HG03521 (cell line): ENCODE measurements around the gene SLC4A5.

Experiments used
- ATAC-seq: cut with Tn5 transposase; IDR thresholded peaks from one replicate; pipeline ENCODE4 v1.9.1; 2021; ENCODE audit warnings: mild to moderate bottlenecking, moderate library complexity; ENCODE audit not compliant: unreplicated experiment

SLC4A5 gene

DNA sequence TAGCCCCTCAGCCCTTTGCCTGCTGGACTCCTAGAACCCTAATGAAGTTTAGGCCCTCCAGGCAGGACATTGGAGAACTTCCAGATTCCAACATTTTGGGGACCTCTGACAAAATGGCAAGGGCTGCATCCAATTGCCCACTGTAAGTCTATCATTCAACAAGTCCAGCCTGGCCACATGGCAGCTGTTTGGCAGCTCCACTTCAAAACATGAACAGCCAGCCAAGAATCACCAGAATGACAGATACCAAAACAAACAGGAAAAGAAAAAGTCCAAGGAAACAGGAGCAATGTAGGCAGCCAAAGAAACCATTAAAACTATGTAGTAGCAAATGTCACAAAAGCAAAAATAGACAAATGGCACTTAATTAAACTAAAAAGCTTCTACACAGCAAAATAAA is 25.5 kb downstream of the SLC4A5 start:
- ATAC-seq, result no peak

DNA sequence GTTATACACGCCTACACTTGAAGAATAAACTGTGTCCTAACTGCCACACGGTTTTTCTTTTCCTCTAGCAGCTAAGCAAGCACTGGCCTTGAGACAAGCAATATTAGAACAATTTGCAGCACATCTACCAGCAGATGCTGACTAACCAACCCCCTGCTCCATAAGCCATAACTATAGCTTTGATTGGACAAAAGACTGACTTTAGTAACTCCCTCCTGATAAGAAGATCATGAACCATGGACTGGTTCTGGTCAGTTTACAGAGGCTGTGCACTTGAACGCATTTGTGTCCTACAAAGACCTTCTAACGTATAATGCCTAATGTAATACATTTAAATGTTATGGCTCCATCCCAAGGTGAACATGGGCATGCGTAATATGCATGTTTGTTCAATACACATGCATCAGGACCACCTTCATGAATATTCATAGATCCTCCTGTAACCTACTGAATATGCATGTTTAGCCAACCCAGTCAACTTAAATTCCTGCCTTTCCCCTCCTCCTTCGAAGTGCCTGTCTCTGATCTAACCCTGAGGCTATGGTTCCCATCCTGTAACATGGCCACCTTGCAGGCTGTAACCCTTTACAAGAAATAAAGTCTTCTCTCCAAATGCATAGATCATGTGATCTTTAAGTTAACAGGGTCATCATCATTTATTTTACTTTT is 26.5 kb downstream of the SLC4A5 start:
- ATAC-seq, result no peak

DNA sequence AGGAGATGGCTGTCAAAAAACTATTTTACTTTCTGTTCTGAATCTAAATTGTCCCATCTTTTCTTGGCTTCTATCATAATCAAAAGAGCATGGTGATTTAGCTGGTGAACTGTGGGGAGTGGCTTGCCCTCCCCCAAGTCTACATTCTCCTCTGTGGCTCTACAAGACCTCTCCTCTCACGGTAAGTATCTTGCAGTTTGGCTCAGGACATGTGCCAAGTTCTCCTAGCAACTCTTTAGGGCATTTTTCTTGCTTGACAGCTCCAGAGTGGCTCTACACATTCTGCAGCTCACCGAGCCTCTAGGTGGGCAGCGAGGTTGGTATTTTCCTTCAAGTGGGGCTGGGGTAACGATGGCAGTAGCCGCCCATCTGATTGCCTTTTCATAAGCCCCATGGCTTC is 29.1 kb downstream of the SLC4A5 start:
- no peak for ATAC-seq

DNA sequence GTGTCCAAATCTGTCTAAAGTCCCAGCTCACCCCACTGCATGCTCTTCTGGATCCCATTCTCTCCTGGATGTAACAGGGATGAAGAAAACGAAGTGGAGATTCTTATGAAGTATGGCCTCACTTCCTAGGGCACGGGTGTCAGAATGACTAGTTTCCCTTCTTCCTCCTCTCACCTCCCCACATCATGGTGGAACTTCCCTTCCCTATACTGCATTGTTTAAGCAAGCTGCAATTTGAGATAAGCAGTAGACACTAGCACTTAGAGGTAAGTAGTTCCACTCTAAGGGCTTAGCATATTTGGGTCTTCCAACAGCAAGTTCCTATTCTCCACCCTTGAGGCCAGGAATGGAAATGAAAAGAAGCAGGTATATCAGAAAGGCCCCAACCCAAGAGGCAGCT is 29.7 kb downstream of the SLC4A5 start:
- ATAC-seq, result no peak

DNA sequence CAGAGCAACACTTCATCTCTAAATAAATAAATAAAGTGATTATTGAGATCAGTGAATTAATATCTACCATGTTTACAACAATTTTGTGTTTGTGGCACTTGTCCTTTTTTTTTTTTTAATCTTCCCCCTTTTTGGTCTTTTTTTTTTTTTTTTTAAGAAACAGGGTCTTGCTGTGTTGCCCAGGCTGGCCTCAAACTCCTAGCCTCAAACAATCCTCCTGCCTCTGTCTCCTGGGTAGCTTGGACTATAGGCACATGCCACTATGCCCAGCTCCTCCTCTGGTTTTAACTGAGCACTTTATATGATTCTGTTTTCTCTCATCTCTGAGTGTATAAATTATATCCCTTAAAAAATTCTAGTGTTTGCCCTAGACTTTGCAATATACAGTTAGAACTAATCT is 30.3 kb downstream of the SLC4A5 start:
- ATAC-seq, result no peak

DNA sequence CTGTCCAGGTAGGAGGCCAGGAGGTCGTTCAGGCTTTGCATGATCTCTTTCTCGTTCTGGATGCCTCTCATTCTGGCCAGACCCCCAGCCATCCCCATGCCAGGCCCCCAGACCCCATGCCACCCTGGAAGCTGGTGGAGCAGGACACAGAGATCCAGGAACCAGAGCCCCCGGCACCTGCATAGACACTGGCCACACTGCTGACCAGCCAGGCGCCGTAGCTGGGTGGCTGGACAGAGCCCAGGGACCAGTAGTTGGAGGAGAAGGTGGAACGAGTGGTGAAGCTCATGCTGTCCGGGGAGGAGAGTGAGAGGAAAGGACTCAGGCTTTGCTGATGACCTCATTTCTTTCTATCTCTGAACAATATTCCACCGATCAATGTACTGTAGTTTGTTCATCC is 35.5 kb downstream of the SLC4A5 start:
- no peak for ATAC-seq

DNA sequence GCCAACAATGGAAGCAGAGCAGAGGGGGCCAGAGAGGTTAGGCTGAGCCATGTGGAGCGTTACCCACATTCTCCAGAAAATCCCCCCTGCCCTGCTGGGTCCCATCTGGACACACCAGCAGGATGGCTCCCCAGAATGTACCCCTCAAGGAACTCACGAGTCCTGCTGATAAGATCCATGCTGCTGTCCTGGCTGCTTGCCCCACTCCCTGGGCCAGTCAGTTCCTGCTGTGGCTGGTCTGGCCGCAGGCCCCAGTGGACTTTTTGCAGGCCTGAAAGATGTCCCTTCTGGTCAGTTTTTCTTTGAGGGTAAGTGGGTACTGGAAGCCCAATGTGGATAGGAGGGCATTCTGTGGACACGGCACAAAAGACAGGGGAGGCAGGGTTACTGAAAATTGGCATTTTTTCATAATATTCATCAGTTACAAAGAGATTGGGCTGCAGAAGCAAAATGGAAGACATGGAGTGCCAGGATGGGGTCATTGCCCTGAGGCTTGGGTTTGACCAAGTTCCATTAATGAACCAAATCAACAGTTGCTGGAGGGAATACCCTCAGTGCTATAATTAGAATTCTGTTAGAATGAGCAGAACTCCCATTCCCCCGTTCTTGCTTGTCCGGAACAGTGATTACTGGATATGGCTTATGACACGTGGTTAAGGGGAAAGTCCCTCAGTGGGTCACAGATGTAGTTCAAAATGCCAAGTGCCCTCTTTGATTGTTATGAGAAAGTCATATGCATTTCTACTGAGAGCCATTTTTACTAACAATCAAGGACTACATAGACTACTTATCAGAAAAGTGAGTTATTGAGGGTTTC is 38.7 kb downstream of the SLC4A5 start:
- ATAC-seq, result no peak

DNA sequence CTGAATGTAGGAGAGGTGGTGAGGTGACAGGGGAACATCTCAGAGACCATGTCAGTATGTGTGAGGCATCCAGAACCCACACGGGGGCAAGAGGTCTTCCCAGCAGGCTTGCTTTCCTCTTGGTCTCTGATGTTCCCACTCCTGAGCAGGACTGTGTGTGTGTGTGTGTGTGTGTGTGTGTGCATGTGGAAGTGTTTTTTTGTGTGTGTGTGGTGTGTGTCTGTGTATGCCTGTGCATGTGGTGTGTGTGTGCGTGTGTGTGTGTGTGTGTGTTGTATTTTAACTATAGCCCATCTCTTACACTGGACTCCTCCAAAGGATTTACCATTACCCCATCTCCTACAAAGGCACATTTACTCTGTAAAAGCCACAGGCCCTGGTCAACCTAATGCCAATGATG is 40.4 kb downstream of the SLC4A5 start:
- ATAC-seq, result no peak

DNA sequence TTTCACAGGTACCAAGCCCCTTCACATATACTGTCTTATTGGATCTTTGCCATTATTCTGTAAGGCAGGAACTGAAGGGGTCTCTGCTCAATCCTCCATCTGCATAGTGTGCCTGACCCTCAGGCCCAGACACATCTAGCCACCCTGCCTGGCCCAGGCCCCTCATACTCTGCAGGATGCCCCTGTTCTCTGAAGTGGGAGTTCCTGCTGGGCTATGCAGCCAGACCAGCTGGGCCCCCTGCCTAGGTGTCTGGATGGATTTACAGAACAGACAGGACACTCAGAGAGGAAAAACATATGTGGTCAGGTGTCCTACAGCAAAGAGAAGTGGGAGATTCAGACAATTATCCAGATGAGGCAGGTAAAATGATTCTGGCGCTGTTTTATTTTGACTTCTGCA is 42.0 kb downstream of the SLC4A5 start:
- no peak for ATAC-seq

DNA sequence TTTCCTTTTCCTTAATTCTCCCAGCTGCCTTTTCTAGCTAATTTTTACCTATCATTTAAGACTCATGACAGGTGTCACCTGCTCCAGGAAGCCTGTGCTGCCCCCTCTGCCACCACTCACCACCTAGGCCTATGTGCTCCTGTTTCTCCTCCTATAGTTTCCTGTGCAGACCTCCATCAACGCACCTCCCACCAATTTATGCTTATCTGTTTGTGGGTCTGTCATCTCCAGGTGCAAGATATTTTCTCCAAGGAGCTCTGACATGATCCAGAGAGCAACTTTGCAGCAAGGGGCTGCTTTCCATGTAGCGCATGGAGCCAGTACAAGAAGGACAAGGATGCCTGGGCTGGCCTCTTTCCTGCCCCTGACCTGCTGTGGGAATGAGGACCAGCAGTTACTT is 42.7 kb downstream of the SLC4A5 start:
- no peak for ATAC-seq

DNA sequence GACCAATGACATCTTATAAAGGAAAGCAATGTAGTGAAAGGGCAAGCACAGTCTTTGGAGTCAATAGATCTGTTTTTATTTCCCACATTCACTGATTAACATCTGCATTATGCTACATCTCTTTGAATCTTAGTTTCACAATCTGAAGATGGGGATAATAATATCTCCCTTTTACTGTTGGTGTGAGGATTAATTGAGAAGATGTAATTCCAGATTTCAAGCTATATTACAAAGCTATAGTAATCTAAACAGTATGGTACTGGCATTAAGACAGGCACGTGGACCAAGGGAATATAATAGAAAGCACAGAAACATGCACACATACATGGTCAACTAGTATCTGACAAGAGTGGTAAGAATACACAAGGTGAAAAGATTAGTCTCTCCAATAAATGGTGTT is 45.3 kb downstream of the SLC4A5 start:
- ATAC-seq, result no peak

DNA sequence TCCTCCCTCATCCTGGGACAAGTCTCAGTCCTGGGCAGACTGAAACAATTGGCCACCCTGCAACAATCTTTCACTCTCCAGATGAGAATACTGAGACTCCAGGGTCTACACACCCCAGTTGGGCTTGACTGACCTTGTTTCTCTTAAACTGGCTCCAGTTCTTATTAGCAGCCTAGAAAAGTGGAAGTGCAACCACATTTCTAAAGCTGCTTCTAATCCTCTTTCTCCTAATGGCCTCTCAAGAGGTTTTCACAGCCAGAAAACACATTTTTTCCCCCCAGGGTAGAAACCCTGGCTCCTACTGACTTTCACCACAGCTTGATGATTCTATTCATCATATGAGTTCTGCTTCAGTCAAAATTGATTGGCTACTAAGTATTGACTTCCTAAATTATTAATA is 45.8 kb downstream of the SLC4A5 start:
- no peak for ATAC-seq

DNA sequence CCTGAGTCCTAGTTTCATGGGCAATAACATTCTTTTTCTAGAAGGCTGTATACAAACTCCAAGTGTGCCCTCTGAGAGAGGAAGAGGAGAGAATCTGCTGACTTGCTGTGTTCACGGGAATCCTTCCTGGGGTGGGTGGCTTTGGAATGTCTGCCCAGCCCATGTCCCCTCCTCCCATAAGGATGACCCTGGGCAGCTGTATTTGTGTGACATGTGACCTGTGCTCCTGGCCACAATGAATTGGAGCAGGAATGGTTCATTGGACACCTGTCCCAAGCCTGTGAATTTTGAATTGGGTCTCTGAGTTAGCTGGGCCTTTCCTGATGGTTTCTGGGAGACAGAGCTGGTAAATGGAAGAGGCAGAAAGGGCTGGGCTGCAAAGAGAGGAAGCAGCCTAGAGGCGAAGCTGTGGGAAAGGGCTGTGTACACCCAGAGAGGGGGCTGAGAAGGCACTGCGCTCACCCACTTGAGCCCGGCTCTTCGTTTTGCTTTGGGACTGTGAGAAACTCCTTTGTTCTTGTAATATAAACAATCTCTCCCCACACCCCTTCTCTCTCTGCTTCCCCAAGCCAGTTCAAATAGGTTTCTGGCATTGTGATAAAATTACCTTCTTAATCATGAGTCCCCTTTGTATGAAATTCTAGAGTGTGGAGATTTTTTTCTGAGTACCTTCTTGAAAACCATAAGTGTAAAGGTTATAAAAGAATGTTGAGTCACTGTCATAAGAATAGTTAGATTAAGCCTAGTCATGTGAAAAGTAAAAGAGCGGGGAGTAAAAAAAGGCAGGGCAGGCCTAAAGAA is 49.8 kb downstream of the SLC4A5 start:
- no peak for ATAC-seq

DNA sequence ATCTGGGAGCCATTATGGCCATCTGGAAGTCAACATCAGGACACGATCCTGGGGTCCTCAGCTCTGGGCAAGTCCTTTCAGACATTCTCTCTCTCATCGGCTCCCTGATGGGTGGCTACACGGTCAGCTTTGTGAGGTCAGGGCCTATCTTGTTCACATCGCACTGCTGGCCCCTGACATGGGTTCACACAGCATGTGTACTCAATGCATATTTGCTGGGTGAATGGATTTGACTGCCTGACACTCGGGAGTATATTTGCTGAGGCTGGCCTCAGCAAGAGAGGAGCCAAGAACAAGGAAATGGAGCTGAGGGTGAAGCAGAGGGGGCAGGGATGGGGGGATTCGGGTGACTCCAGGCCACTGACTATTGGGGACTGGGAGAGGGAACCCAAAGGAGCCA is 50.5 kb downstream of the SLC4A5 start:
- no peak for ATAC-seq

DNA sequence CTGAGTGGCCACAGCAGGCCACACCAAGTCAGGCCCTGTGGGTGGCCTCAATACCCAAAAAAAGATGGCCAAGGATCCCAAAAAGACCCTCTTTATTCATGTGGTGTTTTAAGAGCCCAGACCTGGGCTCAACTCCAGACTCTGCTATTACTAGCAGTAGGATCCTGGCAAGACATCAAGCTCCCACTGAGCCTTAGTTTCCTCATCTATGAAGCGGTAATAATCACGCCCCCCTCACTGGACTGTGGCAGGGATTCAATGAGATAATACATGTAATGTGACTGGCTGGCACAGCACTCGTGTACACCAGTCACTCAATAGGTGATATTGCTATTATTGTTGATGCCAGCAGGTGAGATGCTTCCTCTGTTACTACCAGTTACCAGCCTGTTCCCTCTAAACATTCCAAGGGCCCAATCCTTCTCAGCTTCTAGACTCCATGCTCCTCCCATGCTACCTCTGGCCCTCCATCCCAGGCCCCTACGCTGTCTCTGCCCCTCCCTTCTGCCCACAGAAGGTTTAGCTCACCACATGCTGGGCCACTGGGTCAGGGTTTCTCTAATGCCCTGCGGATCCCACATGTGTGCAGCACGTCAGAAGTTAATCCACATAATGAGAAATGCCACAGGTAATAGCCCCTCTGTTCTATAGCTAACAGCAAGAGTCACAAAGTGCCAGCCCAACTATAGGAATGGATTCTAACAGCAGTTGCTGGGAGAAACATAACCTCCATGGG is 51.2 kb downstream of the SLC4A5 start:
- ATAC-seq, result no peak

DNA sequence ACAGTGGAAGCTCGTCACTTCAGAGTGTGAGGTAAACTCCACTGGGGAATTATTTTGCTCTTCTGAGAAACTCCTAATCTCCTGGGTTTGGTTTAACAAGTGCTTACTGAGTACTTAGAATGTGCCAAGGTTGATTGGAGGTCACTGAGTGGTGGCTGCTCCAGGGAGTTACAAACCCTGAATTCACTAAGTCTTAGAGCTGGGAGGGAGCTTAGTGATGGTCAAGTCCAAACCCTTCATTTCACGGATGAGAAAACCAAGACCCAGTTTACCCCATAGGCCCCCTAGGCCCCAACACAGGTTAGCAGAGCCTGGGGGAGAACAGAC is 52.0 kb downstream of the SLC4A5 start:
- no peak for ATAC-seq

DNA sequence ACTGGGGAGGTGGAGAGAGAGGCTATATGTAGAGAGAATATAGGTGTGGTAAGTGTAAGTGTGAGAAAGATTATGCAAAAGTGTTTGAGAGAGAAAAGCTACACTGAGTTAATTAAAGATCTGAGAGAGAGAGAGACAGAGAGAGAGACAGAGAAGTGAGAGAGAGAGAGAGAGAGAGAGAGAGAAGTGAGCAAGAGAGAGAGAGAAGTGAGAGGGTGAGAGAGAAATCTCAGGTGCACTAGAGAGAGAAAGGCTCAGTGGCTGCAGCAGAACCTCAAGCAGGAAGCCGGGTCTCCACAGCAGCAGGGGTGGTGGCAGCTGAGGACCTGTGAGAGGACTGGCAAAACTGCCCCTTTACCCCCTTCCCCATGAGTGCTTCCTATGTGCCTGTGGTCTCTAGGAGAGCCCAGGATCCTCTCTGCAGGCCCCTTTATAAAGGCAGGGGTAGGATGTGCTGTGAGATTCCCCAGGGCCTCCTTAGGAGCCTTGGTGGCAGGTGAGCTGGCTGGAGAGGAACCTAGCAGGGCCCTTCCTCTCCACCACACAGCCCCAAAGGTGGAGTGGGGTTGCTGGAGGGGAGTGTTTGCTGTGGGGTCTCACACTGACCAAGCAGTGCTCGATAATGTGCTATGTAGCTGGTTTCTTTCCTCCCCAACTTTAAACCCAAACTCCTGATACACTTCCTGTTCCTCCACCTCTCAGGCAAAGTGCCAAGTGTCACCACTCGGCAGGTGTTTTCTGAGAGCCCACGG is 52.6 kb downstream of the SLC4A5 start:
- ATAC-seq, result peak; percentile 50

DNA sequence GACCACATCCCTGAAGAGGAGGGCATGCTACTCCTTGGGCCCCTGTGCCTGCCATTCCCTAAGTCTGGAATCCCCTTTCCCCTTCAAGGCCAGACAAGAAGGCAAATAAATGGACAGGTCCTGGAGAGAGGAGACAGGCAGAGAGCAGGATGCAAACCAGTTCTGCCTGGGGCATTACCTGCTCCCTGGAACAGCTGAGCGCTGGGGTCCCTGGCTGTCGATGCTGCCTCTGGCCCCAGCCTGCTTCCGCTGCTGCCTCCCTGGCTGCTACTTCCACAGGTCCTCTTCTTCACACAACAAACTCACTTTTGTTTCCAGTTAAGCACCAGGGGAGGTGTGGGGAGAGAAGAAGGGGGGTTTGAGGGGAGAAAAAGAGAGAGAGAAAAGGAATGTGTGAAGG is 53.1 kb downstream of the SLC4A5 start:
- no peak for ATAC-seq

DNA sequence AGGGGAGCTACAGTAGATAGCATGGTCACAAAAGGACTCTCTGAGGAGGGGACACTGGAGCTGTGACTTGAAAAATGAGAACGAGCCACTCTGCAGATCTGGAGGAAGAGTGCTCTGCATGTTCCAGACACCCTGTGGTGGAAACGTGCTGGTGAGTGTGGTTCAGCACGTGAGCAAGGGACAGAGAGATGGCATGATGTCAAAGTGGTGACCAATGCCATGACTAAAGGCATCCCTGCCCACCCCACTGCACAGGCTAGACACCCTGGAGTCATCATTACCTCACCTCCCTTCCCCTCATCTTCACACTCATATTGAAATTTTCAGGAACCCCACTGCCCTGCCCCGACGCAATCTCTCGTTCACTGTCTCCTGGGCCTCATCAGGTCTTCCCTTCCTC is 56.5 kb downstream of the SLC4A5 start:
- no peak for ATAC-seq

DNA sequence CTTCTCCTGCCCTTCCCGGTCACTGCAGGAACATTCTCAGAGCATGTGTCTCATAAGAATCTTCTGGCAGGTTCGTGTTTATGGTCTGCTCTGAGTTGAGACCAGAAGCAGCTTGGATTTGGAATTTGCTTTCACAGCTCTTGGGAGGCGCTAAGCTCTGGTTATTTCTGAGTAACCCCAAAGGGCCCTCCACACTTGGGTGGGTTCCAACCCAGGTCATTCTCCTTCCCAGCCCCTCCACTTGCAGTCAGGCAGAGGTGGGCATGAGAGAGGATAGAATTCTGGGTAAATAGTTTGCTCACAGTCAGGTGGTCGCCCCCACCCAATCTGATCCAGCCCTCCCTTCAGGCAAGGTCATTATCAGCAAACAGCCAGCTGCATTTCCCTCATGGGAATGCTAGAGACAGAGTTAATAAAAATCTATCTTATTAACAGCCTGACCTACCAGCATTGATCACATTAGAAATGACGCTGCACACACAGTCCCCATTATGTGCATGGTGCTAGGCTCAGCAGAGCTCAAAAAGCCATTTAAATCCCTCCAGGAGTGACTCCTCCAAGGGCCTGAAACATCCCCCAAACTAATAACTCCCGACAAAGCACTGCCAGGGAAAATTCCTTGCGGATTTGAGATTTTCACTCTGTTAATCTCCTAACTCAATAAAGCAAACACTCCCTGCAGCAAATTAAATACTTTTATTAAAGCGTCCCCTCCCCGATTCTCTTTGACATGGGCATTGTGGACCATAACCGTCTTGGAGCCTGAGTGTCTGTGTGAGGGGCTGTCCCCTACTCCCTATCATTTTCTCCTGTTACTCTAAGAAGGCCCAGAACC is 61.9 kb downstream of the SLC4A5 start:
- no peak for ATAC-seq
